HPDE6-E6E7 (cell line): ENCODE results near the gene TMEM63A.
"Not testable (repeated sequence)": the region's sequence is repeated elsewhere in the genome, so short reads cannot be mapped to it uniquely, and the experiment has no call there.

Source experiments
- DNase-seq: peaks from one replicate; pipeline ENCODE4 v3.0.0; 2011; ENCODE audit warnings: missing footprints; ENCODE audit errors: extremely low spot score

Gene TMEM63A

GRCh38 chr1:225796097-225796496 is 86.1 kb downstream of the TMEM63A start:
- not testable (repeated sequence) for DNase-seq
